T-cell (primary cell): ENCODE measurements around the gene BRD4. TPM values are rescaled to one million over a fixed set of nuclear protein-coding genes. Genes with fewer than 3 reads are reported as not detected.
A peak's percentile ranks its signal among the peaks of the same experiment; 100 is the strongest.
"Not testable (repeated sequence)": the region's sequence is repeated elsewhere in the genome, so short reads cannot be mapped to it uniquely, and the experiment has no call there.

Source experiments
- ATAC-seq, 4 experiments: fragments of 200-7000 bp in 3 of 4; fragments of 150-1000 bp in 1 of 4; cut with Tn5 transposase; replicated peaks in 1 of 4; 1 replicate in 3 of 4; 2 replicates in 1 of 4; pipeline ENCODE4 v1.10.0; 2021; ENCODE audit warnings: moderate library complexity in 3 of 4, mild to moderate bottlenecking in 2 of 4, moderate number of reproducible peaks in 1 of 4
- CTCF ChIA-PET, 2 donors: fragments of 300-600 bp; sonication (Branson Sonifier 250); formaldehyde crosslinking; loops; one replicate each; lab custom pipeline; 2022; ENCODE audit warnings: antibody characterized with exemption in 2 of 2; lab: Charles Lee
- POLR2A ChIA-PET, 2 donors: fragments of 300-600 bp; sonication (Branson Sonifier 250); formaldehyde crosslinking; loops; one replicate each; lab custom pipeline; 2022; ENCODE audit warnings: antibody characterized with exemption in 2 of 2; lab: Charles Lee
- DNase-seq, 35 experiments: peaks; one replicate each; pipeline versions ENCODE4 v3.0.0 to v3.0.0-alpha.2; 2013 to 2023
- H3K27ac ChIP-seq: one replicate; pipeline ENCODE4 v1.5.1; 2013; ENCODE audit warnings: low read length
- H3K27me3 ChIP-seq, 2 experiments: replicated peaks in 1 of 2; 1 replicate in 1 of 2; 2 replicates in 1 of 2; pipeline versions ENCODE4 v1.6.1 to v1.7.0; 2013; ENCODE audit warnings: low read length in 1 of 2, mixed read lengths in 1 of 2; ENCODE audit not compliant: control insufficient read depth in 2 of 2, insufficient read depth in 2 of 2; ENCODE audit errors: extremely low read depth in 1 of 2
- H3K36me3 ChIP-seq, 2 donors: 1 replicate in 1 of 2; 2 replicates in 1 of 2; pipeline versions ENCODE4 v1.6.1 to v1.7.0; 2013; ENCODE audit warnings: low read length in 1 of 2; ENCODE audit not compliant: control insufficient read depth in 2 of 2, insufficient read depth in 1 of 2; ENCODE audit errors: extremely low read depth in 1 of 2
- H3K4me1 ChIP-seq, 2 experiments: 1 replicate in 1 of 2; 2 replicates in 1 of 2; pipeline versions ENCODE4 v1.6.1 to v1.7.0; 2013; ENCODE audit warnings: low read length in 2 of 2, mixed read lengths in 1 of 2; ENCODE audit not compliant: insufficient read depth in 2 of 2, control insufficient read depth in 1 of 2; ENCODE audit errors: extremely low read depth in 1 of 2
- H3K4me3 ChIP-seq, 2 donors: 1 replicate in 1 of 2; 2 replicates in 1 of 2; pipeline versions ENCODE4 v1.5.1 to v1.7.0; 2013; ENCODE audit warnings: mild to moderate bottlenecking in 2 of 2, low read length in 1 of 2, moderate library complexity in 1 of 2; ENCODE audit not compliant: control insufficient read depth in 1 of 2; ENCODE audit errors: extremely low read depth in 1 of 2
- H3K9me3 ChIP-seq: 2 replicates; pipeline ENCODE4 v1.7.0; 2013
- H3K27ac Mint-ChIP-seq, 2 donors: one replicate each; pipeline ENCODE4 v1.8.0; 2020 to 2021; ENCODE audit warnings: mild to moderate bottlenecking in 2 of 2, mixed read lengths in 2 of 2
- H3K27me3 Mint-ChIP-seq, 2 donors: one replicate each; pipeline ENCODE4 v1.8.0; 2021 to 2022; ENCODE audit warnings: mixed read lengths in 2 of 2
- H3K36me3 Mint-ChIP-seq: one replicate; pipeline ENCODE4 v1.8.0; 2021; ENCODE audit warnings: mixed read lengths
- H3K4me1 Mint-ChIP-seq, 3 donors: one replicate each; pipeline ENCODE4 v1.8.0; 2020 to 2022; ENCODE audit warnings: mixed read lengths in 3 of 3, mild to moderate bottlenecking in 1 of 3
- H3K4me3 Mint-ChIP-seq, 3 donors: one replicate each; pipeline ENCODE4 v1.8.0; 2020 to 2022; ENCODE audit warnings: mild to moderate bottlenecking in 3 of 3, mixed read lengths in 3 of 3, moderate library complexity in 3 of 3
- H3K9me3 Mint-ChIP-seq, 3 donors: one replicate each; pipeline ENCODE4 v1.8.0; 2020 to 2022; ENCODE audit warnings: mixed read lengths in 3 of 3
- WGBS: methylation state at CpG from one replicate; pipeline ENCODE4 v1.1.5; 2013; ENCODE audit warnings: missing lambda C conversion rate; ENCODE audit not compliant: insufficient coverage; 5-methylcytosine and 5-hydroxymethylcytosine counted together
- total RNA-seq, 35 experiments: library from RNA in 6 of 35; stranded (reverse) in 6 of 35; fragments of 120-200 nt in 1 of 35; gene quantifications; one replicate each; pipeline versions ENCODE4 v1.2.1 to v1.2.4 and lab custom pipeline; 2013 to 2026

The BRD4 gene
- total RNA-seq, 5 donors from 2014 or later (not counting 1 experiment from before 2014, with no cell fraction given), result 115 to 154 (median 139) TPM

DNA sequence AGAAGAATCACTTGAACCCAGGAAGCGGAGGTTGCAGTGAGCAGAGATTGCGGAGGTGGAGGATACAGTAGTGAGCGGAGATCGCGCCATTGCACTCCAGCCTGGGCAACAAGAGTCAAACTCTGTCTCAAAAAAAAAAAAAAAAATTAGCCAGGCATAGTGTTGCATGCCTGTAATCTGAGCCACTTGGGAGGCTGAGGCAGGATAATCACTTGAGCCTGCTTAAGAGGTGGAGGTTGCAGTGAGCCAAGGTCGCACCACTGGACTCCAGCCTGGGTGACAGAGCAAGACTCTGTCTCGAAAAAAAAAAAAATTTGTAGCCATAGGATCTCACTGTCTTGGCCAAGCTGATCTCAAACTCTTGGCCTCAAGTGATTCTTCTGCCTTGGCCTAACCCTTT lies 3.7 kb upstream of the BRD4 start:
- H3K4me3 ChIP-seq, H3K27me3 Mint-ChIP-seq, H3K36me3 Mint-ChIP-seq, DNase-seq, H3K27me3 ChIP-seq, H3K36me3 ChIP-seq, H3K27ac ChIP-seq, H3K4me3 Mint-ChIP-seq, ATAC-seq, H3K27ac Mint-ChIP-seq, H3K9me3 Mint-ChIP-seq, CTCF ChIA-PET, H3K9me3 ChIP-seq: not testable (repeated sequence)
- POLR2A ChIA-PET, result interaction anchor here in 1 of 2 donors (0.5 kb wide), 1 partner anchor 1130 kb away, joined by 4 read pairs; no protein-coding TSS in a partner anchor
- peaks cover 4 to 18% of the 10 kb centered on the region in 2 experiments for H3K4me1 ChIP-seq
- 88% methylated on average over 5 of the region's 7 CpGs for WGBS
- H3K4me1 Mint-ChIP-seq, result peaks cover 7 to 12% (median 8%) of the 10 kb centered on the region in 3 donors

DNA sequence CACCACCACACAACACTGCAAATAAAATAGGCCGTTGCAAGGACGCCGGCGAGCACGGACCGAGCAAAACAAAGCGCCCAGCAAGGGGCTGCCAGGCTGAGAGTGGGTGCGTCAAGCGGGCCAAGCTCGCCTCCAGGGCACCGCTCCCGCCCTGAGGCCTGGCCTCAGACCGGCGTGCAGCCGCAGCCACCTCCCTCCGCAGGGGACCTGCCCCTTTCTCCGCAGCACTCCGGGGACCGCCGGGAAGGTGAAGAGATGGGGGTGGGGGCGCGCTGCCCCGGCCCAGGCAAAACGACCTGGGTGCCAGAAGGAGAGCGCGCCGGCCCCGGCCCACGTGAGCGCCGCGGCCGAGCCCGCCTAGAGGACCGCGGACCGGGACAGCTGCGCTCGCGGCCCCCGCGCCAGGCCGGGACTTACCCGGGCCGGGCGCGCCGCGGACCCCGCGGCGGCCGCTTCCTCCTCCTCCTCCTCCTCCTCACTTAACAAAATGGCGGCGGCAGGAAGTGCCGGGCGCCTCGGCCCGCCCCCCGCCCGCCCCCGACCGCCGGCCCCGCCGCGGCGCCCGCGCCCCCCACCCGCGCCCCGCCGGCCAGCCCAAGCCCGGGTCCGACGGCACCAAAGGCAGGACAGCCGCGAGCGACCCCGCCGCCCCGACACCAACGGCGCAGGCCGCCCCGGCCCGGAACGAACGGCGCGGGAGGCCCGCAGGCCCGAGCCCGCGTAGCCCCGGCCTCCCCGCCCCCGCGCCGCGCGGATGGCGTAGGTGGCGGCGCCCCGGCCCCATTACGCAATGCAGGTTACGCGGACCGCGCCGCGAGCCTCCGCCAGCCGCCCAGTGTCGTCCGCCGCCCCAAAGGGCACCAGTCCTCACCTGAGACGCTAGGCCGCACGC lies 674 bp downstream of the BRD4 start:
- Histone ChIP-seq H3K27me3 (no peaks in the 10 kb centered on the region), H3K27ac (peak overlapping the region; percentile 55), H3K9me3 (no peaks in the 10 kb centered on the region), H3K4me3 (peak overlapping the region; percentile 52 to 77), H3K36me3 (no peaks in the 10 kb centered on the region), H3K4me1 (peaks cover 20 to 55% of the 10 kb centered on the region in 2 experiments)
- no peaks in the 10 kb centered on the region for H3K27me3 Mint-ChIP-seq
- H3K27ac Mint-ChIP-seq, result peak overlapping the region; percentile 89 to 90
- peak; percentile 70 to 77 (median 76) for ATAC-seq
- DNase-seq, result peak in 34 of 35 experiments; percentile 34 to 76 (median 51)
- under 1% methylated on average over 85 of the region's 122 CpGs for WGBS
- peaks cover 6% of the 10 kb centered on the region for H3K36me3 Mint-ChIP-seq
- CTCF ChIA-PET, result interaction anchor here in 1 of 2 donors (1.4 to 1.6 kb wide), 2 partner anchors 87 to 224 kb away, joined by 4 read pairs; partner anchors contain the start of gene AKAP8L
- POLR2A ChIA-PET, result interaction anchor here in 1 of 2 donors (0.6 kb wide), 1 partner anchor 49 kb away, joined by 3 read pairs; no protein-coding TSS in a partner anchor
- H3K9me3 Mint-ChIP-seq, result no peaks in the 10 kb centered on the region
- H3K4me1 Mint-ChIP-seq, result peaks cover 50 to 55% (median 50%) of the 10 kb centered on the region in 3 donors
- peak overlapping the region; percentile 91 to 94 (median 92) for H3K4me3 Mint-ChIP-seq

DNA sequence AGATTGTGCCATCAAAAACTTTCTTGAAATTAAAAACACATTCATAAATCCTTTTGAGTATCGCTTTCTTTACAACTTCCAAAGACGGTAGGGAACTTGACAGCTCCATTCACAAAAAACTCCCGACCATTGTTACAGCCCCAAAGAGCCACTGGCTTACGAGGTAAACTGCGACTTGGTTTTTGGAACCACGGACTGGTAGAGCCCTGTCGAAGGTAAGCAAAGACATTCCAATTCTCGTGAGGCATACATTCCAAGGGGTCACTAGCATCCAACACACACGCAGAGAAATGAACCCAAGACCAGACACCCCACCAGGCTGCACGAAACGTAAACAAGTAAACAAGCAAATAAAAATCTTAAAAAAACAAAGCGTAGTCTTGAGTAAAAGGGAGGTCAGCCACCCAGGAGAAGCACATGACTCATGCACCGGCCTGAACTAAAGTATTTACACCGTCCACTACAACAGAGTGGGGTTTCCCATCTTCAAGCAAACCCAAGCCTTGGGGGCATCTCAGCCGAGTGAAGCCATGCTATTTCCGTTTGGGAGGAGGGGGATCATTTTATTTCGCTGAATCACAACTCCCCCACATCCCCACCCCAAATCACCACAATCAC lies 1.4 kb downstream of the BRD4 start:
- Histone ChIP-seq H3K4me3 (peak overlapping the region; percentile 52 to 77), H3K27ac (peak overlapping the region; percentile 39), H3K27me3 (no peaks in the 10 kb centered on the region), H3K36me3 (no peaks in the 10 kb centered on the region), H3K9me3 (no peaks in the 10 kb centered on the region), H3K4me1 (peaks cover 24 to 60% of the 10 kb centered on the region in 2 experiments)
- H3K36me3 Mint-ChIP-seq, result peaks cover 7% of the 10 kb centered on the region
- H3K4me3 Mint-ChIP-seq, result peak overlapping the region; percentile 91 to 94 (median 92)
- peaks cover 56 to 63% (median 57%) of the 10 kb centered on the region in 3 donors for H3K4me1 Mint-ChIP-seq
- ChIA-PET POLR2A (no interaction called here), CTCF (no interaction called here)
- peak overlapping the region; percentile 89 to 90 for H3K27ac Mint-ChIP-seq
- no peaks in the 10 kb centered on the region for H3K27me3 Mint-ChIP-seq
- 4% methylated on average over 10 of the region's 17 CpGs for WGBS
- H3K9me3 Mint-ChIP-seq, result no peaks in the 10 kb centered on the region
- DNase-seq (peak in 3 of 35 experiments; percentile 6 to 46 (median 6)), ATAC-seq (peak in 1 of 4 experiments; percentile 0)

DNA sequence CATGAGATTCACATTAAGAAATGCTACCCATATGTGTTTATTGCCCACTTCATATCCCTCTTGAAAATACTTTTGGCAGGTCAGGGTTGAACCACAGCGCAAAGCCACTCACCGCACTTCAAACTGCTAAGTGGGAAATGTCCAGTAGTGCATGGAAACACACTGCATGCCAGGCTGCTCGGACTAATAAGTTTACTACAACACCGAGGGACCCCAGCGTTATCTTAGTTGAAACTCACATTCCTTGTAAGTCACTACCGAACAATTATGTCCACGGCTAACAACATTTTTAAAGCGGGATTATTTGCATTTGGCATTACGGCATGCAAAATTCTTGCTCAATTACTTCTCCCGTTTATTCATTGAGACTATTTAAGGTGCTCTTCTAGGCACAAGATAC lies 4.0 kb downstream of the BRD4 start:
- Histone ChIP-seq H3K4me1 (peaks cover 36 to 79% of the 10 kb centered on the region in 2 experiments), H3K4me3 (no peak overlapping the region), H3K36me3 (no peaks in the 10 kb centered on the region), H3K27ac (no peak overlapping the region), H3K27me3 (no peaks in the 10 kb centered on the region), H3K9me3 (no peaks in the 10 kb centered on the region)
- POLR2A ChIA-PET, result interaction anchor here in 1 of 2 donors (0.6 kb wide), 1 partner anchor 12 kb away, joined by 4 read pairs; no protein-coding TSS in a partner anchor
- Mint-ChIP-seq H3K27me3 (no peaks in the 10 kb centered on the region), H3K4me3 (peak overlapping the region in 2 of 3 donors; percentile 91 to 92), H3K36me3 (peaks cover 9% of the 10 kb centered on the region), H3K4me1 (peaks cover 79 to 82% (median 82%) of the 10 kb centered on the region in 3 donors), H3K9me3 (no peaks in the 10 kb centered on the region), H3K27ac (peak overlapping the region in 1 of 2 donors; percentile 16)
- ATAC-seq (no peak), DNase-seq (no peak)
- CTCF ChIA-PET, result no interaction called here
- 90% methylated on average over 9 of the region's 10 CpGs for WGBS

DNA sequence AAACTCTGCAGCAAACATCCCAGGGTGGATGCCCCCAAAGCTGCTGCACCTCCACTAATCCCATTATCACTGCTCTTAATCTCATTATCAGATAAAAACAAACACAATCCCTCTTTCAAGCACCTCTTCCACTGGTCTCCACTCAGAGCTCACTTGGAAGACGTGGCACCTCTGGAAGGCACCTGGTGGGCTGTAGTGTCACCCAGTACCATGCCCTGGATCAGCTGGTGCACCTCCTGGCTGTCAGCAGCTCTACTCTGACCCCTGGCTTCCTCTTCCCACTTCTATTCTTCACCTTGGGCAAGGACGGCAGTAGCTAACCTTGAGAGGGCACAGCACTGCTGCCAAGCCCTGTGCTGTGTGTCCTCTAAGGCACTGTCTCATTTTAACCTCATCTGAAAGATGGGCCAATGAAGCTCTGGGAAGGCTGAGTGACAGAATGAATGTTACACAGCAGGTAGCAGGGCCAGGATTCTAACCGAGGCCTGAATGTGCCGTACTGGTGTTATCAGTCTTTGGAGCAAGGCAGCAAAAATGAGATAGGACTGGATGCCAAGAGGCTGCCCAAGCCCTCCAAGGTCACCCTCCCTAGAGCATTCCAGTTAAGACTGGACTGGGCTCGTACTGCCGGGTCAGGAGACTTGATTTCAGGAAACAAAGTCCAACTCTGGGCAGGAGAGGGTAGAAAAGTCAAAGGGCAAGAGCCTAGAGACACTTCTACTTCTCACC lies 7.4 kb downstream of the BRD4 start:
- Mint-ChIP-seq H3K27me3 (no peaks in the 10 kb centered on the region), H3K4me3 (peak overlapping the region; percentile 11 to 75 (median 47)), H3K4me1 (peaks cover 90 to 96% (median 95%) of the 10 kb centered on the region in 3 donors), H3K27ac (peak overlapping the region; percentile 8 to 50), H3K36me3 (peaks cover 12% of the 10 kb centered on the region), H3K9me3 (no peaks in the 10 kb centered on the region)
- DNase-seq (peak in 3 of 35 experiments; percentile 14 to 36 (median 26)), ATAC-seq (peak; percentile 27 to 67 (median 35))
- peaks cover 35 to 82% of the 10 kb centered on the region in 2 experiments for H3K4me1 ChIP-seq
- no peaks in the 10 kb centered on the region for H3K27me3 ChIP-seq
- ChIA-PET CTCF (interaction anchor here (0.5 to 0.6 kb wide), 3 partner anchors 9 to 199 kb away, joined by 3 to 5 read pairs (median 5); no protein-coding TSS in a partner anchor), POLR2A (no interaction called here)
- 52% methylated on average over 3 of the region's 6 CpGs for WGBS
- H3K27ac ChIP-seq, result no peak overlapping the region
- no peak overlapping the region for H3K4me3 ChIP-seq
- H3K9me3 ChIP-seq, result no peaks in the 10 kb centered on the region
- H3K36me3 ChIP-seq, result no peaks in the 10 kb centered on the region
